GM19351 (cell line): ENCODE measurements around the gene STARD8.

Experiments used
- ATAC-seq: cut with Tn5 transposase; IDR thresholded peaks from one replicate; pipeline ENCODE4 v1.9.1; 2021; ENCODE audit warnings: mild to moderate bottlenecking, moderate library complexity; ENCODE audit not compliant: unreplicated experiment

Gene STARD8

GRCh38 chrX:68743754-68744153 is 96.3 kb downstream of the STARD8 start:
- no peak for ATAC-seq

GRCh38 chrX:68746988-68747387 is 99.5 kb downstream of the STARD8 start:
- ATAC-seq, result no peak

DNA sequence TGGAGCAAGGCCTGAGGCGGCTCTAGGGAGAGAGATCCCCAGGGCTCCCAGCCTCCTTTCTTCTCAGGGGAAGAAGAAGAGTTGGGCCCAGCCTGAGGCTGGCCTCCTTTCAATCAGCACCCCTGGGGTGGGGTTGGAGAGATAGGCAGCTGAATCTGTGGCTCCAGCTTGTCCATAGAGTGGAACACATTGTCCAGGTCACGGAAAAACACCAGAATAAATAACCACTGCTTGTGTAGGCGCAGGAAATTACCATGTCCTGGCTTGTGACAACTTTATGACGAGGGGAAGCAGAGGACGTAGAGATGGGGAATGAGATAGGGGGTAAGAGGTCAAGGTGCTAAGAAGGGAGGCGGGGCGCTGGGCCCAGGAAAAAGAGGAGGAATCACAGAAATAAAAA is 100.6 kb downstream of the STARD8 start:
- ATAC-seq, result no peak

GRCh38 chrX:68749426-68749825 is 102.0 kb downstream of the STARD8 start:
- no peak for ATAC-seq

- no peak for ATAC-seq
These were observed 102.8 kb downstream of the STARD8 start for GRCh38 chrX:68750316-68750715.

- no peak for ATAC-seq
These were observed 103.9 kb downstream of the STARD8 start for GRCh38 chrX:68751372-68751771.

DNA sequence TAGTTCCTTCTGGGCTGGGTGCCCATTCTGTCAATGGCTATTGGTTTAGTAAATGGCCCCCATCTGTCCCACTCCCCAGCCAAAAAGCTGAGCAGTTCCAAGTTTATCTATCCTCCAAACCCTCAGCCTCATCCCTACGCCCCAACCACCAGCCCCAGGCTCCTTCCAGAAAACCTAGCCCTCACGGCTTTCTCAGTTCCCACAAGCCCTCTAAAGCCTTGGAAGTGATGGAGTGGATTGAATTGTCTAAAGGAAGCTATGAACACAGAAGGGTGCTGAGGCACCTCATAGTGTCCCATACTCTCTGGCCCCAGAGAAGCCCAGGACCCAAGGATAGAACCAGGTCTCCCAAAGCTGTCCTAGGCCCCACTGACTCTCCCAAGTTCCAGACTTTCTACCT is 105.8 kb downstream of the STARD8 start:
- no peak for ATAC-seq

DNA sequence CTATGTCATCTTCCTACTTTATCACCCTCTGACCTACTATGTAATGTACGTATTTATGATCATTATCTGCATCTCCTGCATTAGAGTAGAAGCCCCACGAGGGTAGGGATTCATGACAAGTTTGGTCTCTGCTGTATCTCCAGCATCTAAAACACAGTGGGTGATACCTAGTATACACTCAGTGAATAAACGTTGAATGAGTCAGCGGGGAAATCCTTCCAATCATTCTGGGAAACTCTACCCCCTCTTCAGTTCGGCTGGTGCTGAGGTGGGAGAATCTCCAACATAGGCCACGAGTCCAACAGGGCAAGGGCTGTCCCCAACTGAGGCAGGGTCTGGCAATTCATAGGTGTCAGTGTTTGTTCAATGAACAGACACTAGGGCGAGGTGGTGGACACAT is 106.9 kb downstream of the STARD8 start:
- no peak for ATAC-seq

- no peak for ATAC-seq
These were observed 108.2 kb downstream of the STARD8 start for GRCh38 chrX:68755616-68756125.

DNA sequence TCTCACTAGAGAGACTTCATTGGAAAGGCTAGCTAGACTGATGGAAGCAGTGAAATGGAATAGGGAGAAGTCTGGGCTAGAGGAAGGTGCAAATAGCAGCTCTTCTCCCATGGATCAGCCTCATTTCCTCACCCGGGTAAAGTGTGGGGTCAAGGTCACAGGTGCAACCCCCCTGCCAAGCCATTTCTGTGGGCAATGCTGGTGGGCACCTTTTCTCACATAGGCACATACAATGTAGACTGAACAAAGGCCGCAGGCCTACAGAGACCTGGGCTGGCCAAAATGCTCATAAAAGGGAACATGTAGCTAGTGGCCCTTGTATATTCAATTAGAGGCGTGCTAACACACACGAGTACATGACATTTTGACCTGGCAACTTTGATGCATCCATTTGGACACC is 109.9 kb downstream of the STARD8 start:
- no peak for ATAC-seq

GRCh38 chrX:68757731-68758130 is 110.3 kb downstream of the STARD8 start:
- no peak for ATAC-seq

- no peak for ATAC-seq
These were observed 111.2 kb downstream of the STARD8 start for GRCh38 chrX:68758671-68759070.

GRCh38 chrX:68761086-68761485 is 113.6 kb downstream of the STARD8 start:
- ATAC-seq, result no peak

DNA sequence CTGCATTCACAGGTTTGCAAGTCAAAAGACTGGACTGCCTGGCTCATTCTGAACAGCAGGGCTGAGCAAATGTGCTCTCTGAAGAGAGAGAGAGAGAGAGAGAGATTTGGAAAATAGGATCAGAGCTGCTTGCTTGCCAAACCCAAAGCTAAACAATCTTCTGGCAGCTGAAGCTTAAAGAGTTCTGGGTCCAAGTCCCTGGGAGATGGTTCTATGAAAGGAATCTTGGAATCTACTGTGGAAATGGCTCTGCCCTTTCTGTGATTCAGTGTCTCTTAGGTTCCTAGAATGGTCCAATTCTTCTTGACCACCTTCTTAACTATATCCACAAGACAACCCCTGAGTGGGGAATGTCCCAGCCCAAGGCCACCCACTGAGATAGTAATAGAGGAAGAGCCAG is 115.3 kb downstream of the STARD8 start:
- no peak for ATAC-seq

GRCh38 chrX:68763481-68763880 is 116.0 kb downstream of the STARD8 start:
- ATAC-seq, result no peak
